Left lung (tissue), 10 donors: ENCODE results near the gene PARG. TPM values are rescaled to one million over a fixed set of nuclear protein-coding genes. Genes with fewer than 3 reads are reported as not detected.
"Not testable (repeated sequence)": the region's sequence is repeated elsewhere in the genome, so short reads cannot be mapped to it uniquely, and the experiment has no call there.

Experiments used
- ATAC-seq: fragments of 200-7000 bp; cut with Tn5 transposase; one replicate; pipeline ENCODE4 v1.9.1; 2020; ENCODE audit warnings: moderate library complexity
- DNase-seq, 4 donors: peaks; one replicate each; pipeline ENCODE4 v3.0.0-alpha.2; 2013 to 2020
- H3K27ac ChIP-seq, 2 donors: fragments of 200-600 bp; sonication (generic) in 1 of 2; one replicate each; pipeline versions ENCODE4 v1.5.0 to v1.8.0; 2020 to 2021
- H3K27me3 ChIP-seq, 2 donors: fragments of 200-600 bp; sonication (generic) in 1 of 2; one replicate each; pipeline versions ENCODE4 v1.5.0 to v1.8.0; 2020 to 2021
- H3K36me3 ChIP-seq, 2 donors: fragments of 200-600 bp; sonication (generic) in 1 of 2; one replicate each; pipeline versions ENCODE4 v1.5.0 to v1.8.0; 2020 to 2021
- H3K4me1 ChIP-seq, 2 donors: fragments of 200-600 bp; one replicate each; pipeline ENCODE4 v1.8.0; 2021
- H3K4me3 ChIP-seq, 2 donors: fragments of 200-600 bp; sonication (generic) in 1 of 2; one replicate each; pipeline versions ENCODE4 v1.5.0 to v1.8.0; 2020 to 2021; ENCODE audit warnings: mild to moderate bottlenecking in 1 of 2
- H3K9me3 ChIP-seq, 2 donors: fragments of 200-600 bp; sonication (generic) in 1 of 2; one replicate each; pipeline versions ENCODE4 v1.5.0 to v1.8.0; 2020 to 2021
- CTCF ChIP-seq, 2 donors: fragments of 200-600 bp; sonication (generic) in 1 of 2; IDR thresholded peaks; one replicate each; pipeline versions ENCODE4 v1.5.0 to v1.8.0; 2021; ENCODE audit warnings: antibody characterized with exemption in 2 of 2
- intact Hi-C, 2 donors: fragments of 100-400 bp; cut with DNase I; formaldehyde crosslinking; loops; one replicate each; pipeline versions ENCODE4 v1.11.2 to v1.14.2; 2022
- polyA plus RNA-seq, 6 donors: library from polyadenylated mRNA; unstranded; fragments of 120-200 nt; gene quantifications; one replicate each; pipeline ENCODE4 v1.2.1, GENCODE V29; 2013; ENCODE audit not compliant: insufficient read length in 6 of 6
- total RNA-seq, 2 donors: library from RNA; stranded (reverse); fragmentation: NEBNext Ultra II Directional; extraction: Animal tissue kit (Norgen Biotek cat#: 25700); gene quantifications; one replicate each; pipeline ENCODE4 v1.2.1, GENCODE V29; 2021
- donor health status: DM: no; HTN: yes; CAD: no.
- donor health status: DM: no; HTN: no; CAD: no.

PARG gene
- total and polyA plus RNA-seq, 8 donors: 21.5 to 34.4 (median 29.9) TPM

- no peak for ATAC-seq
- Histone ChIP-seq H3K9me3 (peaks cover 0 to 2% of the 10 kb centered on the region in 2 donors), H3K36me3 (no peaks in the 10 kb centered on the region), H3K4me3 (no peak overlapping the region), H3K4me1 (no peaks in the 10 kb centered on the region), H3K27me3 (peaks cover 0 to 40% of the 10 kb centered on the region in 2 donors), H3K27ac (no peak overlapping the region)
- DNase-seq: no peak
- intact Hi-C loops: no loop called here
- TF ChIP-seq CTCF (IDR thresholded peaks at IDR 0.05): no peak
These were observed 166.8 kb downstream of the PARG start for GRCh38 chr10:49775014-49775413.

- H3K4me3 ChIP-seq, H3K36me3 ChIP-seq, ATAC-seq, H3K9me3 ChIP-seq, DNase-seq, H3K27ac ChIP-seq, intact Hi-C loops, H3K4me1 ChIP-seq: not testable (repeated sequence)
- peaks cover 16 to 51% of the 10 kb centered on the region in 2 donors for H3K27me3 ChIP-seq
These were observed 168.9 kb downstream of the PARG start for GRCh38 chr10:49772944-49773343.

GRCh38 chr10:49771046-49771445 lies 170.8 kb downstream of the PARG start:
- H3K4me1 ChIP-seq, intact Hi-C loops, H3K36me3 ChIP-seq, H3K4me3 ChIP-seq, H3K9me3 ChIP-seq, DNase-seq, ATAC-seq, H3K27ac ChIP-seq: not testable (repeated sequence)
- peaks cover 24 to 70% of the 10 kb centered on the region in 2 donors for H3K27me3 ChIP-seq

GRCh38 chr10:49769692-49770091 lies 172.1 kb downstream of the PARG start:
- DNase-seq: no peak
- H3K4me1 ChIP-seq: no peaks in the 10 kb centered on the region
- peaks cover 0 to 5% of the 10 kb centered on the region in 2 donors for H3K9me3 ChIP-seq
- H3K27ac ChIP-seq: no peak overlapping the region
- no peak for TF ChIP-seq CTCF (IDR thresholded peaks at IDR 0.05)
- intact Hi-C loops: no loop called here
- no peaks in the 10 kb centered on the region for H3K36me3 ChIP-seq
- peaks cover 24 to 83% of the 10 kb centered on the region in 2 donors for H3K27me3 ChIP-seq
- no peak for ATAC-seq
- H3K4me3 ChIP-seq: no peak overlapping the region

- Histone ChIP-seq H3K27me3 (peaks cover 24 to 90% of the 10 kb centered on the region in 2 donors), H3K4me3 (no peak overlapping the region), H3K36me3 (no peaks in the 10 kb centered on the region), H3K27ac (no peak overlapping the region), H3K9me3 (peaks cover 0 to 5% of the 10 kb centered on the region in 2 donors), H3K4me1 (no peaks in the 10 kb centered on the region)
- DNase-seq (no peak), ATAC-seq (no peak)
- intact Hi-C loops: no loop called here
- TF ChIP-seq CTCF (IDR thresholded peaks at IDR 0.05): no peak
These were observed 173.1 kb downstream of the PARG start for GRCh38 chr10:49768731-49769130.

GRCh38 chr10:49768329-49768728 lies 173.5 kb downstream of the PARG start:
- DNase-seq: no peak
- no peaks in the 10 kb centered on the region for H3K4me1 ChIP-seq
- TF ChIP-seq CTCF (IDR thresholded peaks at IDR 0.05): no peak
- H3K27ac ChIP-seq: no peak overlapping the region
- no peak overlapping the region for H3K4me3 ChIP-seq
- peaks cover 24 to 94% of the 10 kb centered on the region in 2 donors for H3K27me3 ChIP-seq
- no peak for ATAC-seq
- H3K36me3 ChIP-seq: no peaks in the 10 kb centered on the region
- H3K9me3 ChIP-seq: peaks cover 0 to 5% of the 10 kb centered on the region in 2 donors
- intact Hi-C loops: no loop called here

Other genes with a start within 250 kb of the PARG start
- gene OGDHL, start 179.7 kb downstream of the PARG start, total RNA-seq: under 1 TPM; 0.39 to 0.58 TPM
- gene OGDHL, start 179.7 kb downstream of the PARG start, polyA plus RNA-seq: 1 to 10 TPM in 1 of 6 donors, under 1 TPM in 5; 0.81 to 1.1 (median 0.89) TPM
- 10 to 100 TPM in 1 of 2 donors, 1 to 10 TPM in 1; 9.6 to 15.5 TPM for gene TIMM23B, start within 50 bp of the PARG start, total RNA-seq
- 10 to 100 TPM; 15.7 to 20.5 (median 19.4) TPM for gene TIMM23B, start within 50 bp of the PARG start, polyA plus RNA-seq
- 10 to 100 TPM in 1 of 2 donors, 1 to 10 TPM in 1; 6.0 to 12.9 TPM for gene AGAP6, start 46.4 kb upstream of the PARG start, total RNA-seq
- 10 to 100 TPM; 25.1 to 38.6 (median 29.0) TPM for gene AGAP6, start 46.4 kb upstream of the PARG start, polyA plus RNA-seq
- gene WASHC2A, start 125.9 kb upstream of the PARG start, total RNA-seq: 10 to 100 TPM; 49.1 to 54.2 TPM
- gene WASHC2A, start 125.9 kb upstream of the PARG start, polyA plus RNA-seq: 10 to 100 TPM; 54.5 to 71.0 (median 60.8) TPM